ENCODE results near the gene TSEN2.
"Not testable (repeated sequence)": the region's sequence is repeated elsewhere in the genome, so short reads cannot be mapped to it uniquely, and the experiment has no call there.

Gene TSEN2

DNA sequence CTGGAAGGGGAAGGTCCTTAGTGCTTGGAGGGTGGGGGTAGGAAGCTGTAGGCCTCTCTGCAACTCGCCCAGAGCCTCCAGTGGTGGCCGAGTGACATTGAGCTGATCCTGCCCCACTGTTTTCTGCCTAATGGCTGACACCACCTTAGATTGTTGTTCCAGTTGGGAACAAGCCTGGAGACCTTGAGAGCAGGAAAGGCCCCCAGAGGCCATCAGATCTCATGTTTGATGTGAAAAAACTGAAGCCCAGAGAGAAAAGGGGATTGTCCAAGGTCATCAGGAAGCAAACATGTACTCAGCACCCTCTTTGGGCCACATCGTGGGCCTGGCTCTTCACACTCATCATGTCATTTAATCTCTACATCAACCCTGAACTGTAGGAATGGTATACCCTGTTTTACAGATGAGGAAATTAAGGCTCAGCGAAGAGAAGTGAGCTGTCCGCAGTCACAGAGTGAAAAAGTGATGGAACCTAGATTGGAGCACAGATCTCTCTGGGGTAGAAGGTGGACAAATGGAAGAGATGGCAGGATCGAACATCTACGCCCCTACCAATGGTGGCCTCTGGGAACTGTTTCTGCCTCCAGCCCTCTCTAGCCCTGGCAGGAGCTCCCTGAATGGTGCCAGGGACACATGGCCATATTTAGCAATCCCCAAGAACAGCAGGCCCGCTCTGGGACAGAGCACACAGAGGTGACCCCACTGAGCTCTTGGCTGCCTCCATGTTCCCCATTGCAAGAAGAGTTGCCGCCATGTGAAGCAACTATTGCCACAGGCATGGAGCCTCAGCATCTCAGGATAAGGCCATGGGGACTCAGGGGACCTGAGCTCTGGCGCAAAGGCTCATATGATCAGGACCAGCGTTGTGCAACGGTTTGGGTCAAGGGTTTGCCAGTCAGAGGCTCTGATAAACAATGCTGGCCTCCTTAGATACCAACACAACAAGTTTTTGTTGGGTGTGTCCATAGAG, 31.6 kb upstream of the TSEN2 start:
- no peak for DNase-seq

DNA sequence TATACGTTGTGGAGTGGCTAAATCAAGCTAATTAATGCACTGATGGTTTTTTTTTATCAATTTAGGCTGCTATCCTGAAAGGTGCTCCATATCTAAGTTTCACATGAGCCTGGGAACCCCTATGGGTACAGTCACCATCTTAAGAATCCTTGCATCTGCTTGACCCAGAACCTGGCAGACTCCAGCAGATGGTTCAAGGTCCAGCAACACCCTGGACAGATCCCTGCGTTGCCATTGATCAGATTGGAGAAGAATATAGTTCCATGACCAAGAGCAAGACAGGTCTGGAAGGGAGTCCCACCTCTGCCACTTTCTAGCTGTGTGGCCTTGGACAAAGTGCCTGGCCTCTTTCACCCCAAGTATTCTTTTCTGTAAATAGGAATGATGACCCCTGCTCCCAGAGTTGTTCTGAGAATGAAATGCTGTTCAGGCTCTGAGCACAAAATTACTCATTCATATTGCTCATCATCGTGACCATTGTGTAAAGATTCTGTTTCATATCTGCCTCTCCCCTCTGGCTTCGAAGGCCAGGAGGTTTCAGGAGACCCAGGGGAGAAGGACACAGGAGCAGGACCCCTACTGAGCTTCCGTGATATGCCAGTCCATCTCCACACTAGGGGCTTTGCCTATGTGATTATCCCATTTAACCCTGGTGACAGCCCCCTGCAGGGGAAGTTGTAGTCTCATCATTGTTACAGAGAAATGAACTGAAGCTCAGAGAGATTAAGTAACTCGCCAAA, 30.0 kb upstream of the TSEN2 start:
- DNase-seq = no peak

DNA sequence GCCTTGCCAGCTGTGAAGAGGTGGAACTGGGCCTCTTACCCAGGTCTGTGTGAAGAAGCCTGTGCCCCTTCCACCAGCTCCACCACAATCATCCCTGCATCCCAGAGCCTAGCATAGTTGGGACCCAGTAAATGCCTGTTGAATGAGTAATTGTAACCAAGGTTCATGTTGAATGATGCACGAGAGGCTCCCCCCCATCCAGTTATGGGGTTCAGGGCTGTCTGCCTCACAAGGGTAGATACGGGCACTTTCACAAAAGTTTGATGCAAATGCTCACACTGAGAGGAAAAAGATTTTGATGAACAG, 29.5 kb upstream of the TSEN2 start:
- DNase-seq = no peak

DNA sequence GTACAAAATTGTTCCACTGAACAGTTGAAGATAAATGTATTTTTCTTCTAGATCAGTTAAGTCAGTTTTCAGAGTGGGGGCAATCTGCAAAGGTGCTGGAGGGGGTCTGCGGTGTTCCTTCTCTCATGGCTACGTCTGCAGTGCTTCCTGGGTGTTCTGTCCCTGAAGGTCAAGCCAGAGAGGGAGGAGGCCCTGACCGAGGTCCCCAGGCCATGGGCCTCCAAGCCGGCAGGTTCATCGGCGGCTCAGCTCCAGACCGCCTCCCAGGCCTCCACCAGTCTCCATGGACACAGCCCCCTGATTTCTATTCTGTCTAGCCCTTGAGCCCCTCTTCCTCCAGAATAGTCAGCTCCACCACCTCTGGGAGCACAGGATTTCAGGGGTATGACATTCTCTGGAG, 28.5 kb upstream of the TSEN2 start:
- DNase-seq = no peak

DNA sequence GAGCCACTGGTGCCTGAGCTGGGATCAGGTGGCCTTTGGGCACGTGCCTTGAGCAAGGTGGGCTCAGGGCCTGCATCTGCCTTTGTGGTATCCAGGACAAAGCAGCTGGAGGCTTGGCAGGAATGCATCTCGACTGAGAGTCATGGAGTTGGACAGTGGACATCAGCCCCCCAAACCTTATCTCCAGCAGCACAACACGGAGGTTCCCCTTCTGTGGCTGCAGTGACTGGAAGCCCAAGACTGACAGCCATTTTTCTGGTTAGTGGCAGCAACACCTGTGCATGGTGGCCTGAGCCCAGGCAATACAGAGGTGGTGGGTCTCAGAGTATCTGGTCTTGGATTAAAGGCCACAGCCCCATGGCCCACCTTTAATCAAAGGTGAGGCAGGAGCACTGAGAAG, 27.8 kb upstream of the TSEN2 start:
- DNase-seq = no peak

DNA sequence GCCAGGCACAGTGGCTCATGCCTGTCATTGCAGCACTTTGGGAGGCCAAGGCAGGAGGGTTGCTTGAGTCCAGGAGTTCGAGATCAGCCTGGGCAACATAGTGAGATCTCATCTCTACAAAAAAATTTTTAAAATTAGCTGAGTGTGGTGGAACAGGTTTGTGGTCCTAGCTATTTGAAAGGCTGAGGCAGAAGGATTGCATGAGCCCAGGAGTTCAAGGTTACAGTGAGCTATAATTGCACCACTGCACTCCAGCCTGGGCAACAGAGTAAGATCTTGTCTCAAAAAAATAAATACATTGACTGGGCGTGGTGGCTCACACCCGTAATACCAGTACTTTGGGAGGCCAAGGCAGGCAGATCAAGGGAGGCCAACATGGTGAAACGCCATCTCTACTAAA, 26.9 kb upstream of the TSEN2 start:
- not testable (repeated sequence) for DNase-seq

DNA sequence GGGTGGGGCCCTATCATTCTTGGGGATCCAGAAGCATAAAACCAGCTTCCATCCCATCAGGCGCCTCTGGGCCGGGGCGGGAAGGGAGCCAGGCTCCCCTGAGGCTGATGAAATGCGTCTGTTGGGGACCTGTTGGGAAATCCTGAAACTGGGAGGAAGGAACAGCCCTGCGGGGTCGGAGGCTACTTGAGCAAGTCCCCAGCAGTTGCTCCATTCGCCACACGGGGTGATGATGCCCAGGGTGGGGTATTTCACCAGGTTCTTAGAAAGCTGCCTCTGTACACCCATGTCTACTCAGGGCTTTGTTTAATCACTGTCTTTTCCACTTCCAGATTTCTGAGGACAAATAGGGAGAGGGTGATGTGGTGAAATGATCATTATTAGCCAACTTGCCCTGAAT, 25.4 kb upstream of the TSEN2 start:
- peak; percentile 19 for DNase-seq

DNA sequence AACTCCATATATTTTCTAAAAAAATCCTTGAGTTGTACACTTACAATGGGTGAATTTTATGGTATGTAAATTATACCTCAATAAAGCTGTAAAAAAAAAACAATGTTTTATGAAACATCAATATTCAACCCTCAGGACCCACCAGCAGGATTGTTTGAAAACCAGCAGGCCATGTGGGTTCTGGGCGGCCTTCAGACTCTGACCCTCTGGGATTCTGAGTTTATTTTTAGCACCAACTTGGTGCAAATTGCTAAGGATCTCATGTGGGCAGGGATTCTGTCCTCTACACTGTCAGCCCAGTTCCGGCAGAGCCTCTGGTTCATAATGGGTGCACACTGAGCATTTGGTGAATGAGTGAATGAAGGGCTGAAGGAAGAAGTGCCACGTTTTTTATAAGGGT, 24.2 kb upstream of the TSEN2 start:
- no peak for DNase-seq

DNA sequence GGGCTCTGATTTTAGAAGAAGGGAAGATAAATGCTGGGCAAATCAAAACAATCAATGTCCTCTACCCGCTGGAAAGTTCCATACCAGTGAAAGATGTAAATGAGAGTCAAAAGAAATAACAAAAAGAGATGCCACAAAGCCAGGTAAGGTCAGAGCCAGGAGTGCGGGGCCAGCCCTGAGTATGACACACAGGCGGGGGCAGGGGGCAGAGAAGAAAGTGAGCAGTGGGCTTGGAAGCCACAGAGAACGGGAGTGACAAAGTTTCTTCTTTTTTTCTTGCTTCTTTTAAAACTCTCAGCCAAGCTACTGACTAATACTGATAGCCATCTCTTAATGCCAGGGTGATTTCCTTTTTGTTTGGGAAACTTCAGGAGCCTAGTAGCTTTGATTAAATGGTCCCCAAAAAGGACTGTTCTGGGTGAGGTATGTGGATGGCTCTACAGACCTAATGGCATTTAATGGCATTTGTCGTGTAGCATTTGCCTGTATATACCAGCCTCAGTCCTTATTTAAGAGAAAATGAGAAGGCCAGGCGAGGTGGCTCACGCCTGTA, 23.1 kb upstream of the TSEN2 start:
- no peak for DNase-seq

DNA sequence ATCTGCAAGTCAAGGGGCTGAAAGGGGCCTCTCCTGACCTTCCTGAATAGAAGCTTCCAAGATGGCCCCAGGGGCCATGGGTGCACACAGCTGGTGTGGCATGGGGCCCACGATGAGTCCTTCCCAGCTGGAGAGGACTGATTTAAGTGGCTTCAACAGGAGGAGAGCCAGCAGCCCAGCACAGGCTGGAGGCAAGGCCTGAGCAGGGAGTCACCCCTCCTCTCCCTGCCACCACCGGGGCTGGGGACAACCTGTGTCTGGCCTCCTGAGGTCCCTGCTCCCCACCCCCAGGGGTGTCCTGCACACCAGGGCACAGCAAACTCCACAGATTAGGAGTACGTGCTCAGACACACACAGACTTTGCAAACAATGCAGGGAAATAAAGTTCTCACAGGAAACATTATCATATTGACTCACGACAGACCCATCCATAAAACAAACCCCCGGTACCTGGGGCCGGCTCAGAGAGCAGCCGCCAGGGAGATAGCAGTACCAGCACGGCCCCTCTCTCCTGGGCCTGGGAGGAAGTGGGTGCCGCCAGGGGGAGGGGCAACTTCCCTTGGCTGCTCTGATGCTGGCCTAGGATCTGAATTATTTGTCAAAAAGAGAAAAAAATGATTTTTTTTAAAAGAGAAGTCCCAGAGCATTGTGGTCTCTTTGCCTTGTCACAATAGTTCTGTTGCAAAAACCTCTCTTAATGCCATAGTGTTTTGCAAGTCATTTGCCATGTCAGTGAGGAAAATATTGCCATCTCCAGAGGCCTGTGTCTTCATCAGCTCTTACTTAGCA, 21.9 kb upstream of the TSEN2 start:
- peak; percentile 22 for DNase-seq

DNA sequence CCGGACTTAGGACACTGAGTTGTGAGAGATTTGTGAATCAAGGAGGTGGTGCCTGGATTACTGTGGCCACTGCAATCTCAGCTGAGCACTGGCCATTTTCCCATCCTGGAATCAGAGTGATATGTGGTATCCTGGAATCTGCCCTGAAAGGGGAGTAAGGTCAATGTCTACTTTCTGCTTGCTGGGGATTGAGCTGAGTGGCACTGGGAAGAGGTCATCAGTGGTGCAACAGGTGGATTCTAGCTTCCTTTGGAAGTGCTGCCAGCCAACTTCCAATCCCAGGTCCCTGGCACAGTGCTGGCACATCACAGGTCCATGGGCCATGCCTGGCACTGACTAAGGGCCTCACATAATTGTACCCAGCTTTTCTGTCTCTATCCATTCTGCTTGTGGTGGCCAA, 20.6 kb upstream of the TSEN2 start:
- DNase-seq = no peak

DNA sequence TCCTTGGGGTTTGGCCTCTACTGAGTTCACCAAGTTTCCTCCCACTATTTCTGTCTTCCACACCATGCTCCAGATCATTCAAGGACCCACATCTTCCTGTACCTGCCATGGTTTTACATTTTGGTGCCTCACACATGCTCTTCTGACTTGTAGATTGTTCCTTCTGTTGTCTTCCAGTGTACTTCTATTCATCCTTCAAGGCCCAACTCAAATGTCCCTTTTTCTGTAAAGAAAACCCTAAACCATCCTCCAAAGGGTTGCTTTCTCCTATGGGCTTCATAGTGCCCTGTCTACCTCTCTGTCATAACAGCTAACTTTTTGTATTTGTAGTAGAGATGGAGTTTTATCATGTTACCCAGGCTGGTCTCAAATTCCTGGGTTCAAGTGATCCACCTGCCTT, 20.1 kb upstream of the TSEN2 start:
- DNase-seq = no peak

DNA sequence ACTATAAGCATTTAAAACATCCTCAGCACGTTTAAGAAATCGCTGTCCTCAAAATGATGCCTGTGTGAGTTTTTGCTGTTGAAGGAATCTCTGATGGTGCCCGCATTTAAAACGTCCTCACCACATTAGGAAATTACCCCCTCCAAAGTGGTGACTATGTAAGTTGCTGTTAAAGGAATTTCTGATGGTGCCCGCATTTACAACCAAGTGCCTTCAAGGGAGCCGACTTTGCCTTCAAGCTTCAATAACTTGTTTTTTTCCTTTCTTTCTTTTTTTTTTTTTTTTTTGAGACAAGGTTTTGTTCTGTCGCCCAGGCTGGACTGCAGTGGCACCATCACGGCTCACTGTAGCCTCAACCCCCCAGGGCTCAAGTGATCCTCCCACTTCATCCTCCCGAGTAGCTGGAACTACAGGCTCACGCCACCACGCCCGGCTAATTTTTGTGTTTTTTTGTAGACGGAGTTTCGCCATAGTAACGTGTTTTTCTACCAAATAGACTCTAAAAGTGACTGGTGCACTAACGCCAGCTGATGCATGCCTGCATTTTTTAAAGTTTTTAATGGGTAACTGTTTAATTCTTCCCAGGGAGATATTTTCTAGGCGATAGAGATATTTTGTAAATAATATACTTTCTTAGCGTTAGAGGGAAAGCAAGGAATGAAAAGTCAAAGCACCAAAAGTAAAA, 19.0 kb upstream of the TSEN2 start:
- DNase-seq = no peak

DNA sequence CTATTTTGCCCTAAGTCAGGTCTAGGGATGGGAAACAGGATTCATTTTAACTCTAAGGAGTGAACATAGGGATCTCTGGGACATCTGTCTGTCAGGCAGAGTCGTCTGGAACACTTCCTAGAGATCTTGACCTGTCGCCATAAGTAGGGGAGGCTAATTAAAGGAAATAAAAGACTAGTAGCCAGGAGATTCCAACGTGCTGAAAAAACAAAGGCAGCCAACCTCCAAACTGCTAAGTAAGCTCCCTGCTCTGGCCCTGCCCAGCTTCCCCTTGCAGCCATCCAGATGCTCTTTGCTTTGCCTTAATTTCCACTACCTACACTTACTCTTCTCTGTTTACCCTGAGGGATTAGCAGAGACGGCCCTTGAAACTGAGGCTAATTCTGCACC, 18.4 kb upstream of the TSEN2 start:
- DNase-seq = no peak

DNA sequence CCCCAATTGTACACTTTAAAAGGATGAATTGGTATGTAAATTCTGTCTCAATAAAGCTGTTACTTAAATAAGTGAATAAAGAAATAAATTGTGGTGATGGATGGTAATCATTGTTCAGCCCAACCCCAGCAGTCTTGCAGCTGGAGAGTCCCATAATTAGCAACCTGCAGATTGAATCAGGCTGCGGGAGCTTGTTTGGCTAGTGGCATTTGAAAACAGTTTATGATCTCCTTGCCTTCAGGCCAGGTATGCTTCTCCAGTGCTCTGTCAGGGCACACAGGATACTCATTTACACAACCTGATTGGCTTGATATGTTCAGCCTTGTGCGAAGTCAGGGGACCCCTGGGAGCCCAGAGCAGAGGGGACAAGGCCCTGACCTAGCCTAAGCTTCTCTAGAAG, 16.5 kb upstream of the TSEN2 start:
- no peak for DNase-seq

DNA sequence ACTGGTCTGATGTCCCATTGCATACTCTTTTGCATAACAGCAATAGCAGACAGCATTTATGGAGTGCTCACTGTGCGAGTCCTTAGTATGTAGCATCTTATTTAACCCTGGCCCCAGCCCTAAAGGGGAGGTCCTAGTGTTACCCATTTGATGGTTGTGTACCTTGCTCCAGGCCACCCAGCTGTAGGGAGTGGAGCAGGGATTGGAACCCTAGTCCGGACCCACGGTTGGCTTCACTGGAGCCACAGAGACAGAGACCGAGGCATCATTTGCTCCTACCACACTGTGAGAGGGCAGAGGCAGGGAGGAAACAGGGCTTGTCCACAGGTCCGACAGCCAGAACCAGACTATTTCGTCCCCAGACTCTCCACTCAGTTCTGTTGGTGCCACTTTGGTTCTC, 16.0 kb upstream of the TSEN2 start:
- no peak for DNase-seq

DNA sequence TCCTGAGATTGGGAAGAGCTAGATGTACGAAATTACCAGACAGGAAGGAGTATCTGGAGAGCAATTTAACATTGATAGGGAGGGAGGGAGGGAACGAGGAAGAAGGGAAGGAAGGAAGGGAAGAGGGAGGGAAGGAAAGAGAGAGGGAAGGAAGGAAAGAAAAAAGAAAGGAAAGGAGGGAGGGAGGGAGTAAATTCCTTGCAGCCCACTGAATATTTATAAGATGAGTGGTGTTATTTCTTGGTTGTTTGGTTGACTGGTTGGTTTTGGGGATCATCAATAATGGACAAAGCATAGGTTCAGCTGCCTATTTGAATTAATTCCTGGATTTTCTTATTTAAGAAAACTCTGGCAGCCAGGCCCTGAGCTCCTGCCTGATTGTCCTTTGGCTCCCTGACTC, 15.5 kb upstream of the TSEN2 start:
- no peak for DNase-seq

DNA sequence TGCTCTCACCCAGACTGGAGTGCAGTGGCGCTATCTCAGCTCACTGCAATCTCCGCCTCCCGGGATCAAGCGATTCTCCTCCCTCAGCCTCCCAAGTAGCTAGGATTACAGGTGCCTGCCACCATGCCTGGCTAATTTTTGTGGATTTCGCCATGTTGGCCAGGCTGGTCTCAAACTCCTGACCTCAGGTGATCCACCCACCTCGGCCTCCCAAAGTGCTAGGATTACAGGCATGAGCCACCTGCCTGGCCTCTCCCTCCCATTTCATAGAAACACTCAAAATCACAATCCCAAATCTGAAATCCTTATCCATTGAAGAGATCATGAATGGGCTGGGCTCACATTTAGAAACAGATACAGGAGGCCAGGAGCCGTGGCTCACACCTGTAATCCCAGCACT, 15.1 kb upstream of the TSEN2 start:
- not testable (repeated sequence) for DNase-seq

DNA sequence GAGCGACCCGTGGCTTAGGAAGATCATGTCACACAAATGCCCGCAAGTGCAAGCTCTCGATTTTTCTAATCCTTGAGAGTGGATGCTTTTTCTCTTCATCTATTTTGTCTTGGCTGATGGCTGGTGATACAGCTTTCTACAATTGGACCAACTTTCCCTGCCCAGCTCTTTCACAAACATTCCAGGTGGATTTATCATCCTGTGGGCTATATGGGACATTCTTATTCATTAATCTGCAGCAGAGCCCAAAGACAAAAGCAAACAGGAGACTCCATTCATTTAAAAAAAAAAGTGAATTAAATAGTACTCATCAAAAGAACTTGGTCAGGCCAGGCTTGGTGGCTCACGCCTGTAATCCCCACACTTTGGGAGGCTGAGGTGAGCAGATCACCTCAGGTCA, 14.2 kb upstream of the TSEN2 start:
- DNase-seq = no peak

DNA sequence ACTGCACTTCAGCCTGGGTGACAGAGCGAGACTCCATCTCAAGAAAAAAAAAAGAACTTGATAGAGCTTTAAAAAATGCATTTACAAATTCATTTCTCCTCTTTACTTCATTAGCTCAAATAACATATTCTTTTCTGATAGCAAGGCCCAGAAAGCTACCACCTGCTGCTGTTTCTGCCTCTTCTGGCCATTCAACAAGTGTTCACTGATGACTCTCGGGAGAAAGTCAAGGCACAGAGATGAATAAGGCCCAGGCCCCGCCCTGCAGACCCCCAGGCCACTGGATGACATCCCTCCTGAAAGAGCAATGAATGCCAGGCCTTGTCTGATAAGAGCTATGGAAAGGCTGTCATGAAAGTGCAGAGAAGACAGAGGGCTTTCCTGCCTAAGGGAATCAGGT, 13.6 kb upstream of the TSEN2 start:
- DNase-seq = no peak

DNA sequence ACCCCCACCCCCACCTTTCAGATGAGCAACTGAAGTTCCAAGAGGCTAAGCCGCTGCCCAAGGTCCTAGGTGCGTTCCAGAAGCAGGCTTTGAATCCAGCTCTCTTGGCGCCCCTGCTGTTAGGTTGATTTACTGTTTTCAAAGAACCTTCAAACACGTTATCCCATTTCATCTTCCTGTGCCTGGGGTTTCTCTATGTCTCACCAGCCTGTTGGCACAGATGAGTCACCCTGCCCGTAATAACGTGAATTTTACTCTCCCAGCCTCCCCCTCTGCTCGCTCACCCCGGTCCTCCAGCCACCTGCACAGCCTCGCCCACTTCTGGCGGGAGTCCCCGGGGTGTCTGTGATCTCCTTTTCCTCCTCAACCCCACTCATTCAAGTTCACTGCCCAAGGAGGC, 13.0 kb upstream of the TSEN2 start:
- no peak for DNase-seq

DNA sequence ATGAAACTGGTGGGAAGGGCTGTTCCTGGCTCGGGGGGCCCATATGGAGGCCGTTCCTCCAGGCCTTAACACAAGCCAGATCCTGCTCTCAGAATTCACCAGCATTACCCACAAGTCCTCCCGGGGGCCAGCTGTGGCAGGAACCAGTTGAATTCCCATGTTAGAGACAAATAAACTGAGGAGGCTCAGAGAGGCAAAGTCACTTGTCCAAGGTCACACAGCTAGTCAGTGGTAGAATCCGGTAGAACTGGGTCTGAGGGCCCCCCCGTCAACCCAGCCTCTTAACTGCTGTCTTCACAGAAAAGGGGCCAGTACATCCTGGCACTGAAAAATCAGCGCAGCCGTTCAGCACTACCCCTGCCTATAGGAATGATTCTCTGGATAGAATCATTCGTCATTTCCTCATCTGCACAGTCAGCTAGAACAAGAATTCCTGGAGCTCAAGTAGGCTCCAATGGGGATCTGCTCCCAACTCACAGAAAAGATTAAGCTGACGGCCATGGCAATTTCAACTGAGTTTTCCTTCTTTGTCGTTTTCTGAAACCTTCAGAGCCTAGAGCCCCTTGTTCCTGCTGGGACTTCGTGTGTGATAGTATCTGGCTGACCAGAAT, 12.2 kb upstream of the TSEN2 start:
- DNase-seq = no peak

Data from hematopoietic multipotent progenitor cell treated with erythropoietin and hydrocortisone succinate and interleukin-3 and kit ligand, for 6 days (in vitro differentiated cells).